Endodermal cell (in vitro differentiated cells): ENCODE results near the gene XAF1. TPM values are rescaled to one million over a fixed set of nuclear protein-coding genes. Genes with fewer than 3 reads are reported as not detected.
A peak's percentile ranks its signal among the peaks of the same experiment; 100 is the strongest.

Experiments used
- DNase-seq: peaks from one replicate; pipeline ENCODE4 v3.0.0-alpha.2; 2017
- H3K27ac ChIP-seq: 2 replicates; pipeline ENCODE4 v1.5.1; 2013; ENCODE audit warnings: mild to moderate bottlenecking, low read depth, low read length, moderate library complexity
- H3K27me3 ChIP-seq: 2 replicates; pipeline ENCODE4 v1.6.1; 2013; ENCODE audit warnings: mild to moderate bottlenecking, low read length, moderate library complexity; ENCODE audit not compliant: insufficient read depth, control insufficient read depth, poor library complexity, severe bottlenecking
- H3K36me3 ChIP-seq: 2 replicates; pipeline ENCODE4 v1.7.0; 2013; ENCODE audit warnings: mild to moderate bottlenecking, low read length, moderate library complexity; ENCODE audit not compliant: control insufficient read depth, insufficient read depth
- H3K4me1 ChIP-seq: one replicate; pipeline ENCODE4 v1.7.0; 2013; ENCODE audit warnings: low read length; ENCODE audit not compliant: control insufficient read depth, insufficient read depth
- H3K4me3 ChIP-seq: 2 replicates; pipeline ENCODE4 v1.5.1; 2013; ENCODE audit warnings: mild to moderate bottlenecking, low read length, moderate library complexity
- H3K9ac ChIP-seq: 2 replicates; pipeline ENCODE4 v1.6.1; 2013; ENCODE audit warnings: mild to moderate bottlenecking, low read length, moderate library complexity; ENCODE audit not compliant: poor library complexity, severe bottlenecking; ENCODE audit errors: extremely low read depth
- H3K9me3 ChIP-seq: 2 replicates; pipeline ENCODE4 v1.6.1; 2013; ENCODE audit warnings: mild to moderate bottlenecking, low read length, moderate library complexity; ENCODE audit not compliant: control insufficient read depth
- H3K27ac Mint-ChIP-seq: 2 replicates; pipeline ENCODE4 v1.8.0; 2020; ENCODE audit warnings: mixed read lengths
- H3K27me3 Mint-ChIP-seq: 2 replicates; pipeline ENCODE4 v1.8.0; 2021; ENCODE audit warnings: mild to moderate bottlenecking, mixed read lengths; ENCODE audit not compliant: insufficient read depth
- H3K36me3 Mint-ChIP-seq: 2 replicates; pipeline ENCODE4 v1.8.0; 2020; ENCODE audit warnings: low read depth, mixed read lengths
- H3K4me1 Mint-ChIP-seq: 2 replicates; pipeline ENCODE4 v1.8.0; 2020; ENCODE audit warnings: mixed read lengths
- H3K4me3 Mint-ChIP-seq: 2 replicates; pipeline ENCODE4 v1.8.0; 2020; ENCODE audit warnings: mild to moderate bottlenecking, moderate library complexity, mixed read lengths
- H3K9me3 Mint-ChIP-seq: 2 replicates; pipeline ENCODE4 v1.8.0; 2020; ENCODE audit warnings: mild to moderate bottlenecking, mixed read lengths
- CTCF ChIP-seq: fragments of 200-600 bp; sonication (generic); conservative IDR thresholded peaks from 2 replicates; pipeline ENCODE4 v1.5.0; 2021; ENCODE audit warnings: antibody characterized with exemption, mild to moderate bottlenecking
- WGBS, 2 experiments: methylation state at CpG; one replicate each; pipeline versions ENCODE4 v1.1.5 to v1.1.7; 2013; ENCODE audit warnings: missing lambda C conversion rate in 2 of 2, mixed read lengths in 1 of 2; ENCODE audit not compliant: insufficient coverage in 1 of 2, insufficient read length in 1 of 2; 5-methylcytosine and 5-hydroxymethylcytosine counted together
- total RNA-seq, 2 donors: library from RNA; stranded (reverse); fragmentation: NEBNext Ultra II Directional in 1 of 2; extraction: Animal tissue kit (Norgen Biotek cat#: 25700) in 1 of 2; gene quantifications; 2 replicates in 1 of 2; 3 replicates in 1 of 2; pipeline ENCODE4 v1.2.1, GENCODE V29; 2021

XAF1 gene
- total RNA-seq, 2 donors from 2014 or later = 0.35 TPM; not detected in 1

- H3K36me3 Mint-ChIP-seq = no peaks in the 10 kb centered on the region
These were observed 3.6 kb upstream of the XAF1 start for GRCh38 chr17:6752068-6752909.

GRCh38 chr17:6753006-6753445, 2.8 kb upstream of the XAF1 start:
- Histone ChIP-seq H3K4me3 (no peak overlapping the region), H3K9me3 (no peaks in the 10 kb centered on the region), H3K9ac (no peak overlapping the region), H3K36me3 (no peaks in the 10 kb centered on the region), H3K27me3 (no peaks in the 10 kb centered on the region), H3K4me1 (no peaks in the 10 kb centered on the region), H3K27ac (peak overlapping the region; percentile 89)
- peaks cover 4% of the 10 kb centered on the region for H3K27me3 Mint-ChIP-seq
- H3K4me3 Mint-ChIP-seq = no peak overlapping the region
- peak; percentile 64 for DNase-seq
- peaks cover 28% of the 10 kb centered on the region for H3K4me1 Mint-ChIP-seq
- WGBS, 2 experiments = 66 to 84% methylated on average over 4 to 8 of the region's 9 CpGs
- no peak for TF ChIP-seq CTCF
- peak overlapping the region; percentile 63 for H3K27ac Mint-ChIP-seq
- H3K9me3 Mint-ChIP-seq = peaks cover 4% of the 10 kb centered on the region
- no peaks in the 10 kb centered on the region for H3K36me3 Mint-ChIP-seq

More at GRCh38 chr17:6752068-6752909, 3.6 kb upstream of the XAF1 start:
- H3K4me3 ChIP-seq = no peak overlapping the region
- H3K27ac ChIP-seq = peak overlapping the region; percentile 89
- Mint-ChIP-seq H3K4me3 (no peak overlapping the region), H3K27ac (no peak overlapping the region), H3K4me1 (peaks cover 28% of the 10 kb centered on the region), H3K27me3 (peaks cover 4% of the 10 kb centered on the region), H3K9me3 (peaks cover 4% of the 10 kb centered on the region)
- peak; percentile 51 for DNase-seq
- WGBS, 2 experiments = 62 to 82% methylated on average over 5 to 7 of the region's 7 CpGs
- H3K27me3 ChIP-seq = no peaks in the 10 kb centered on the region
- no peak overlapping the region for H3K9ac ChIP-seq
- no peaks in the 10 kb centered on the region for H3K4me1 ChIP-seq
- no peaks in the 10 kb centered on the region for H3K9me3 ChIP-seq
- no peak for TF ChIP-seq CTCF
- H3K36me3 ChIP-seq = no peaks in the 10 kb centered on the region

- peaks cover 28% of the 10 kb centered on the region for H3K4me1 Mint-ChIP-seq
- DNase-seq = no peak
- H3K27me3 Mint-ChIP-seq = peaks cover 4% of the 10 kb centered on the region
- no peak overlapping the region for H3K4me3 Mint-ChIP-seq
- H3K27me3 ChIP-seq = no peaks in the 10 kb centered on the region
- H3K27ac ChIP-seq = peak overlapping the region; percentile 89
- no peaks in the 10 kb centered on the region for H3K36me3 ChIP-seq
- H3K9ac ChIP-seq = no peak overlapping the region
- peak overlapping the region; percentile 50 for H3K27ac Mint-ChIP-seq
- H3K4me3 ChIP-seq = no peak overlapping the region
- peaks cover 2% of the 10 kb centered on the region for H3K9me3 Mint-ChIP-seq
- H3K36me3 Mint-ChIP-seq = no peaks in the 10 kb centered on the region
- no peaks in the 10 kb centered on the region for H3K9me3 ChIP-seq
- TF ChIP-seq CTCF = no peak
- no peaks in the 10 kb centered on the region for H3K4me1 ChIP-seq
- WGBS, 2 experiments = 79% methylated on average over 5 of the region's 6 CpGs; no CpG with 5 or more reads in 1 of the 2 experiments
These were observed 2.3 kb upstream of the XAF1 start for GRCh38 chr17:6753546-6753945.
